Large intestine (tissue), 3 donors: ENCODE results near the gene CACNA1G. TPM values are rescaled to one million over a fixed set of nuclear protein-coding genes. Genes with fewer than 3 reads are reported as not detected.
A peak's percentile ranks its signal among the peaks of the same experiment; 100 is the strongest.

Experiments
- DNase-seq, 2 donors: peaks; one replicate each; pipeline versions ENCODE4 v3.0.0 to v3.0.0-alpha.2; 2013
- H3K27ac ChIP-seq: one replicate; pipeline ENCODE4 v1.5.1; 2013; ENCODE audit warnings: low read length
- H3K27me3 ChIP-seq: 2 replicates; pipeline ENCODE4 v1.6.1; 2013; ENCODE audit warnings: low read length; ENCODE audit not compliant: control insufficient read depth, insufficient read depth
- H3K36me3 ChIP-seq: 2 replicates; pipeline ENCODE4 v1.6.1; 2013; ENCODE audit warnings: low read length; ENCODE audit not compliant: control insufficient read depth, insufficient read depth
- H3K4me1 ChIP-seq: one replicate; pipeline ENCODE4 v1.6.1; 2013; ENCODE audit warnings: low read length; ENCODE audit not compliant: control insufficient read depth, insufficient read depth
- H3K4me3 ChIP-seq: one replicate; pipeline ENCODE4 v1.5.1; 2013; ENCODE audit warnings: low read length
- H3K9me3 ChIP-seq: one replicate; pipeline ENCODE4 v1.6.1; 2013; ENCODE audit warnings: mild to moderate bottlenecking, low read depth, low read length, moderate library complexity; ENCODE audit not compliant: control insufficient read depth
- WGBS: methylation state at CpG from one replicate; pipeline ENCODE4 v1.1.5; 2013; ENCODE audit warnings: low lambda C conversion rate; ENCODE audit not compliant: insufficient coverage; 5-methylcytosine and 5-hydroxymethylcytosine counted together
- polyA plus RNA-seq: library from polyadenylated mRNA; unstranded; fragments of 120-200 nt; gene quantifications from one replicate; pipeline ENCODE4 v1.2.1, GENCODE V29; 2013

Gene CACNA1G
- polyA plus RNA-seq, 1 donor = 1.7 TPM

GRCh38 chr17:50520483-50520882, 40.0 kb upstream of the CACNA1G start:
- H3K4me3 ChIP-seq = no peak overlapping the region
- no peaks in the 10 kb centered on the region for H3K27me3 ChIP-seq
- H3K36me3 ChIP-seq = no peaks in the 10 kb centered on the region
- 80% methylated on average over 1 of the region's 2 CpGs for WGBS
- H3K27ac ChIP-seq = no peak overlapping the region
- DNase-seq = no peak
- no peaks in the 10 kb centered on the region for H3K4me1 ChIP-seq
- no peaks in the 10 kb centered on the region for H3K9me3 ChIP-seq

- WGBS = no CpG with 5 or more reads among the region's 2 CpGs
- DNase-seq = no peak
- H3K36me3 ChIP-seq = no peaks in the 10 kb centered on the region
- no peak overlapping the region for H3K4me3 ChIP-seq
- no peaks in the 10 kb centered on the region for H3K27me3 ChIP-seq
- no peaks in the 10 kb centered on the region for H3K9me3 ChIP-seq
- H3K4me1 ChIP-seq = no peaks in the 10 kb centered on the region
- no peak overlapping the region for H3K27ac ChIP-seq
Observed at GRCh38 chr17:50521514-50521913, 39.0 kb upstream of the CACNA1G start.

DNA sequence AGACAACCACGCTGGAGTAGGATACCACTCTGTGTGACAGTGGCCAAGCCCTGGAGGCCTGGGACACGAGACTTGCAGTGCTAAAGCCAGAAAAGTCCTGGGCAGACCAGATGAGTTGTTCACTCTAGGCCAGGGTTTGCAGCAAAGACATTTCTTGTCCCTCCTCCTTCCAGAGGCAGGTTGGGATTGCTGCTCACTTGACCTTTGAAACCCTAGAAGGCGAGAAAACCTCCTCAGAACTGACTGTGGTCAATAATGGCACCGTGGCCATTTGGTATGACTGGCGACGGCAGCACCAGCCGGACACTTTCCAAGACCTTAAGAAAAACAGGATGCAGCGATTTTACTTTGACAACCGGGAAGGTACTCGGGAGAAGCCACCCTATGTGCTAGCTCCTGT, 37.7 kb upstream of the CACNA1G start:
- Histone ChIP-seq H3K27me3 (no peaks in the 10 kb centered on the region), H3K9me3 (no peaks in the 10 kb centered on the region), H3K36me3 (no peaks in the 10 kb centered on the region), H3K4me3 (no peak overlapping the region), H3K4me1 (no peaks in the 10 kb centered on the region), H3K27ac (no peak overlapping the region)
- WGBS = no CpG with 5 or more reads among the region's 10 CpGs
- DNase-seq = no peak

DNA sequence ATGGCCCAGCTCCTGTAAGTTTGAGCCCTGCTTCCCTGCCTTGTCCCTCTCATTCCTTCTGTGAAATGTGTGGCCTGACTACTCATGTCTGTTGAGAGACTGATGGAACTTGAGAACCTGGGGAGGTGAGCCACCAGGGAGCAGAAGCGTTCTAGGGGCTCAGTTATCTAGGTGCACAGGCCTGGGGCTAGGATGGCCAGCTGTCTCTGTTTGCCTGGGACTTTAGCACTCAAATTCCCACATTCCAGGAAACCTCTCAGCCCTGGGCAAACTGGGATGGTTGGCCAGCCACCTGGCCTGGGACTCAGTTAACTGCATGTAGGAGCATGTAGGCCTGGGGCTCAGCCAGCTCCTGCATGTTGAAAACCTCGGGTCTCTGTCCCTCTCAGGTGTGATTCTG, 37.3 kb upstream of the CACNA1G start:
- Histone ChIP-seq H3K9me3 (no peaks in the 10 kb centered on the region), H3K36me3 (no peaks in the 10 kb centered on the region), H3K27ac (no peak overlapping the region), H3K27me3 (no peaks in the 10 kb centered on the region), H3K4me1 (no peaks in the 10 kb centered on the region), H3K4me3 (no peak overlapping the region)
- no peak for DNase-seq
- no CpG with 5 or more reads among the region's 2 CpGs for WGBS

GRCh38 chr17:50524838-50525237, 35.7 kb upstream of the CACNA1G start:
- Histone ChIP-seq H3K4me1 (no peaks in the 10 kb centered on the region), H3K9me3 (no peaks in the 10 kb centered on the region), H3K27ac (no peak overlapping the region), H3K36me3 (no peaks in the 10 kb centered on the region), H3K4me3 (no peak overlapping the region), H3K27me3 (no peaks in the 10 kb centered on the region)
- no peak for DNase-seq
- no CpG with 5 or more reads among the region's 18 CpGs for WGBS

- DNase-seq = no peak
- Histone ChIP-seq H3K4me3 (no peak overlapping the region), H3K9me3 (no peaks in the 10 kb centered on the region), H3K4me1 (peaks cover 4% of the 10 kb centered on the region), H3K27ac (no peak overlapping the region), H3K27me3 (peaks cover 6% of the 10 kb centered on the region), H3K36me3 (no peaks in the 10 kb centered on the region)
- no CpG with 5 or more reads among the region's 5 CpGs for WGBS
Observed at GRCh38 chr17:50527155-50527762, 33.3 kb upstream of the CACNA1G start.

- Histone ChIP-seq H3K36me3 (no peaks in the 10 kb centered on the region), H3K27me3 (peaks cover 13% of the 10 kb centered on the region), H3K4me3 (no peak overlapping the region), H3K27ac (no peak overlapping the region), H3K4me1 (peaks cover 11% of the 10 kb centered on the region), H3K9me3 (no peaks in the 10 kb centered on the region)
- WGBS = no CpG with 5 or more reads among the region's 4 CpGs
- no peak for DNase-seq
Observed at GRCh38 chr17:50527949-50528474, 32.5 kb upstream of the CACNA1G start.

GRCh38 chr17:50529849-50530248, 30.7 kb upstream of the CACNA1G start:
- Histone ChIP-seq H3K9me3 (no peaks in the 10 kb centered on the region), H3K27me3 (peaks cover 18% of the 10 kb centered on the region), H3K4me3 (no peak overlapping the region), H3K27ac (no peak overlapping the region), H3K36me3 (no peaks in the 10 kb centered on the region), H3K4me1 (peaks cover 29% of the 10 kb centered on the region)
- DNase-seq = no peak
- 83% methylated on average over 1 of the region's 7 CpGs for WGBS

- DNase-seq = no peak
- H3K4me1 ChIP-seq = peaks cover 29% of the 10 kb centered on the region
- peaks cover 18% of the 10 kb centered on the region for H3K27me3 ChIP-seq
- H3K27ac ChIP-seq = no peak overlapping the region
- whole genome bisulfite sequencing = no CpG with 5 or more reads among the region's 6 CpGs
- no peak overlapping the region for H3K4me3 ChIP-seq
- no peaks in the 10 kb centered on the region for H3K9me3 ChIP-seq
- H3K36me3 ChIP-seq = no peaks in the 10 kb centered on the region
Observed at GRCh38 chr17:50531428-50532025, 29.0 kb upstream of the CACNA1G start.

DNA sequence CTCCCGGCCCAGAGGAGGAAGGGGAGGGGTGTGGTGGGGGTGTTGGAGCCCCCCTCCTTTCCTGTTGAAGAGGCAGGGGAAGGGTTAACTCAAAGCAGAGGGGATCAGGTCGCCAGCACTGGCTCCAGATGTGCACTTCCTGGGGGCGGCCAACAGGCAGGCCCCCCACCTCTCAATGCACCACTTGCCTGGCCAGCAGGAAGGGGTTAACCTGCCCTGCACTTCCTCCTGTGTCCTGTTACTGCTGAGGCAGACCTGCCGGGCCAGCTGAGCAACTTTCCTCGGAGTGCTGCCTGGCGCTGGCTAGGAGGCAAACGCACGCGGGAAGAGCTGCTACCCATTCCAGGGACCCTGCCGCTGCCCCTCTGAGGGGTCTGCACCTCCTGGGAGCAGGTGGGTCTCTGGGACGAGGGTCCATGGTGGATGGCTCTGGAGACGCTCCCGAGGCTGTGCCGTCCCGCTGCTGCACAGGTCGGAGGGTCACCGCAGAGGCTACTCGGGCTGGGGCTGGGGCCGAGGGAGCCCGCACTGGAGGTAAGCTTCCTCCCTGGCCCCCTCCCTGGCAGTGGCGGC, 28.0 kb upstream of the CACNA1G start, which contains the start of gene EPN3:
Gene EPN3 (plus strand): TSS at position 284 of the 573 bp plus-strand sequence. CDS start 3,822 bp downstream, outside the sequence.
- peak in 1 of 2 donors; percentile 66 for DNase-seq
- Histone ChIP-seq H3K4me1 (peaks cover 32% of the 10 kb centered on the region), H3K27me3 (peaks cover 18% of the 10 kb centered on the region), H3K4me3 (peak within 1 kb of the TSS; percentile 41), H3K36me3 (no peaks in the 10 kb centered on the region), H3K9me3 (no peaks in the 10 kb centered on the region), H3K27ac (no peak within 1 kb of the TSS)
- no CpG with 5 or more reads among the region's 21 CpGs for WGBS
